GM19239 (cell line): ENCODE data around the gene C19orf12.
A peak's percentile ranks its signal among the peaks of the same experiment; 100 is the strongest.
"Not testable (repeated sequence)": the region's sequence is repeated elsewhere in the genome, so short reads cannot be mapped to it uniquely, and the experiment has no call there.

ENCODE experiments used
- DNase-seq: peaks from one replicate; pipeline ENCODE4 v3.0.0; 2011; ENCODE audit warnings: low spot score; ENCODE audit not compliant: insufficient read length
- FAIRE-seq: peaks from 2 replicates; lab custom pipeline; 2011; peaks lifted over from hg19 to GRCh38; lab: Jason Lieb, UNC

The C19orf12 gene

GRCh38 chr19:29735829-29736228 lies 20.8 kb upstream of the C19orf12 start:
- DNase-seq (no peak), FAIRE-seq (no peak)

GRCh38 chr19:29731331-29731850 lies 16.3 kb upstream of the C19orf12 start:
- FAIRE-seq, result no peak

GRCh38 chr19:29727906-29728305 lies 12.8 kb upstream of the C19orf12 start:
- no peak for FAIRE-seq
- DNase-seq, result no peak

More at GRCh38 chr19:29731331-29731850, 16.3 kb upstream of the C19orf12 start:
- no peak for DNase-seq

- FAIRE-seq, result no peak
- no peak for DNase-seq
Observed at GRCh38 chr19:29724746-29725145, 9.7 kb upstream of the C19orf12 start.

- no peak for DNase-seq
- FAIRE-seq, result no peak
Observed at GRCh38 chr19:29724102-29724641, 9.1 kb upstream of the C19orf12 start.

- FAIRE-seq (no peak), DNase-seq (no peak)
Observed at GRCh38 chr19:29717051-29717450, 2.0 kb upstream of the C19orf12 start.

GRCh38 chr19:29715701-29716581 lies 880 bp upstream of the C19orf12 start:
- peak; percentile 26 for FAIRE-seq
- no peak for DNase-seq

GRCh38 chr19:29714371-29714952 lies 599 bp downstream of the C19orf12 start:
- no peak for FAIRE-seq

GRCh38 chr19:29712744-29713516 lies 2.1 kb downstream of the C19orf12 start:
- DNase-seq (no peak), FAIRE-seq (no peak)

More at GRCh38 chr19:29714371-29714952, 599 bp downstream of the C19orf12 start:
- DNase-seq, result no peak

- FAIRE-seq, result no peak
- no peak for DNase-seq
Observed at GRCh38 chr19:29711584-29712132, 3.4 kb downstream of the C19orf12 start.

GRCh38 chr19:29709440-29709798 lies 5.6 kb downstream of the C19orf12 start:
- DNase-seq, FAIRE-seq: not testable (repeated sequence)

- no peak for FAIRE-seq
- no peak for DNase-seq
Observed at GRCh38 chr19:29708554-29709439, 6.3 kb downstream of the C19orf12 start.

- FAIRE-seq (no peak), DNase-seq (no peak)
Observed at GRCh38 chr19:29706635-29707034, 8.4 kb downstream of the C19orf12 start.

GRCh38 chr19:29705706-29706105 lies 9.4 kb downstream of the C19orf12 start:
- no peak for FAIRE-seq
- DNase-seq, result no peak

GRCh38 chr19:29704562-29705558 lies 10.2 kb downstream of the C19orf12 start:
- peak; percentile 77 for FAIRE-seq
- DNase-seq, result peak; percentile 44

- FAIRE-seq, result no peak
- no peak for DNase-seq
Observed at GRCh38 chr19:29702963-29703320, 12.1 kb downstream of the C19orf12 start.

GRCh38 chr19:29702161-29702962 lies 12.7 kb downstream of the C19orf12 start:
- DNase-seq (no peak), FAIRE-seq (no peak)
